ENCODE results near the gene LPCAT3.

The LPCAT3 gene

DNA sequence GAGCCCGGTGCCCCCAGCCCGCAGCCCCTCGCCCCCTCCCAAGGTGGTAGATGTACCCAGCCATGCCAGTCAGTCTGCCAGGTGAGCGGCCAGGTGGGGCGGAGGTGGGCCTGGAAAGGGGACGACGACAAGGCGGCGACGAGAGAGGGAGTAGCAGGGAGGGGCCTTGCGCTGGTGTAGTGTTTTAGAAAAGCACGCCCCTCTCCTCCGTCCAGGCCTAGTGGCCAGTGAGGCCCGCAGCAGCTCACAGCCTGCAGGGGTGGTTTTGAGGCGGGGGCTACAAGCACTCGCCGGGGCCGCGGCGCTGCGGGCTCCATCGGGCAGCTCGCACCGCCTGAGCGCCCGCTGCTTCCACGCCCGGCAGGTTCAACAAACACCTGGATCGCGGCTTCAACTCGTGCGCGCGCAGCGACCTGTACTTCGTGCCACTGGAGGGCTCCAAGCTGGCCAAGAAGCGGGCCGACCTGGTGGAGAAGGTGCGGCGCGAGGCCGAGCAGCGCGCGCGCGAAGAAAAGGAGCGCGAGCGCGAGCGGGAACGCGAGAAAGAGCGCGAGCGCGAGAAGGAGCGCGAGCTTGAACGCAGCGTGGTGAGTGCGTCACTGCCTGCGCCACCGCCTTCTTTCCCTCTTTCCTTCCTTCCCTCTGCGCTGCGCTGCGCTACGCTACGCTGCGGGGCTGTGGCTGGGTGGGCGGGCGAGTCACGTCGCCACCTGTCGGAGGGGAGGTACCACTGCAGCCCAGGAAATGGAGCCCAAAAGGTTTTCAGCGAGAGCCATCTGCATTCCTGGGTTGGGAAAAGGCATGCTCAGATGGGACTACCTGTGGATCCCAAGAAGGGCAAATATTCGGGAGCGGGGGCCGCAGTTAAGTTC is 80.6 kb downstream of the LPCAT3 start:
- peak; percentile 84 for DNase-seq (ENCODE audit: low read depth)

- DNase-seq (ENCODE audit: low read depth) = no peak
These were observed 81.4 kb downstream of the LPCAT3 start for GRCh38 chr12:6936636-6937480.

GRCh38 chr12:6936194-6936635 is 82.1 kb downstream of the LPCAT3 start:
- no peak for DNase-seq (ENCODE audit: low read depth)

DNA sequence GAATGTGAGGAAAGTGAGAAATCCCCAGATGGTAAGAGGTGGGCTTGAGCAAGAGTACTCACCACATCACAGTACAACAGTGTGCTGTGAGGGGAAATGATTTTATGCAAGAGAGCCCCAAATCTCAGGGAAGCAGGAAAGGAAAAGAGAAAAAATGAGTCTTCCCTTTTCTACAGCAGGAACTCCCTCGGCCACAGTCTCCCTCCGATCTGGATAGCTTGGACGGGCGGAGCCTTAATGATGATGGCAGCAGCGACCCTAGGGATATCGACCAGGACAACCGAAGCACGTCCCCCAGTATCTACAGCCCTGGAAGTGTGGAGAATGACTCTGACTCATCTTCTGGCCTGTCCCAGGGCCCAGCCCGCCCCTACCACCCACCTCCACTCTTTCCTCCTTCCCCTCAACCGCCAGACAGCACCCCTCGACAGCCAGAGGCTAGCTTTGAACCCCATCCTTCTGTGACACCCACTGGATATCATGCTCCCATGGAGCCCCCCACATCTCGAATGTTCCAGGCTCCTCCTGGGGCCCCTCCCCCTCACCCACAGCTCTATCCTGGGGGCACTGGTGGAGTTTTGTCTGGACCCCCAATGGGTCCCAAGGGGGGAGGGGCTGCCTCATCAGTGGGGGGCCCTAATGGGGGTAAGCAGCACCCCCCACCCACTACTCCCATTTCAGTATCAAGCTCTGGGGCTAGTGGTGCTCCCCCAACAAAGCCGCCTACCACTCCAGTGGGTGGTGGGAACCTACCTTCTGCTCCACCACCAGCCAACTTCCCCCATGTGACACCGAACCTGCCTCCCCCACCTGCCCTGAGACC is 82.7 kb downstream of the LPCAT3 start:
- no peak for DNase-seq (ENCODE audit: low read depth)

GRCh38 chr12:6934110-6934509 is 84.2 kb downstream of the LPCAT3 start:
- no peak for DNase-seq (ENCODE audit: low read depth)

DNA sequence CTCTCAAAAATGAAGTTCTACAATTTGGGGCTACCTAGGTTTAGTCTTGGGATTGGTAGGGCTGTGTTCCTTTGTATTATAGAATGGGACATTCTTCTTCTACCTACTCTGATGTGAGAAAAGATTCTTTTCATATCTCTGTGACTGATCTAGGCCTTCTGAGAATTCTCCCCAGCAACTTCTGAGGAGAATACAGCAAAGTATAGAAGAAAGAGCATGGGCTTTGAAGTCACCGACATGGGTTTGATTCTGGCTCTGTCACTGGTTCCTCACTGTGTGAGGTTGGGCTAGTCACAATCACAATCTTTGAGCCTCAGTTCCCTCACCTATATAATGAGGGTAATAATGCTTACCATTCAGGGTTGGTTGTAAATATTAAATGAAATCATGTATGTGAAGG is 85.5 kb downstream of the LPCAT3 start:
- no peak for DNase-seq (ENCODE audit: low read depth)

DNA sequence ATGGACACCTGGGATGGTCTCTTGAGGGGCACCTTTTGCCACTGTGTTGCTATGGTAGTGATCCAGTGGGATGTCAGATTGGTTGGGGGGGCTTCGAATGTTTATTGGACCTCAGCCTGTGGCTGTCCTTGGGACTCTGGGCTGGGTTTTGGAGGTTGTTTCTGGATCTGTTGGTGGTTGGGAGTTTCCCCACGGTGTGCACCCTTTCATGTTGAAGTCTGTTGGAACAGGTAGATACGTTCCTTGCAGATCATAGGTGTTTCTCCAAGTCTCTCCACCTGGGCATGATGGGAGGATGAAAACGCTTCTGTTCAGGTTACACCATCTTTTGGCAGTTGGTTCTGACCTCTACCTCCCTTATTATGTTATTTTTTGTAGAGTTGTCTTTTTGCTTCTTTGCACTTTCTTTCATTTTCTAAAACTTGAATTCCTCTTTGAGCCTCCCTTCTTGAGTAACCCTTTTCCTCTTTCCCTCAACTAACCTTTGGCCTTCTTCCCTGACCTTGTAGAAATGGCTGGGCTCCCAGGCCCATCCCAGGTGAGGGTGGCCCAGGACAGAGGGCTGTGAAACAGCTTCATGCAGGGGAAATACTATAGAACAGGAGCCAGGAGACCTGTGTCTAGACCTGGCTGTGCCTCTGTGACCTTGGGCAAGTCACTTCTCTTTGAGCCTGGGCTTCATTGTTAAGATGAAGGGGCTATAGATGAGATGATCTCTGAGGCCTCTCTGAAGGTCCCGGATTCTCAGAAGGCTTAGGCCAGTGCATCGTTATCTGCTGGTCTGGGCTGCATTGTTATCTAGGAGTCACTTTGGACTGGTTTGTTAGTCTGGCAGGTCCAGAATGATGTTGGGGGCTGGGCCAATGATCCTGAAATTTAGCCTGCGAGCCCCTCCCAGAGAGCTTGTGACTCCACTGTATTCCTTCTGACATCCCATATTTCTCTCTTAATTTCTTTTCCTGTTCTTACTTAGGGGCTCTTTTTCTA is 88.5 kb downstream of the LPCAT3 start:
- no peak for DNase-seq (ENCODE audit: low read depth)

GRCh38 chr12:6928703-6929407 is 89.4 kb downstream of the LPCAT3 start:
- DNase-seq (ENCODE audit: low read depth) = no peak

DNA sequence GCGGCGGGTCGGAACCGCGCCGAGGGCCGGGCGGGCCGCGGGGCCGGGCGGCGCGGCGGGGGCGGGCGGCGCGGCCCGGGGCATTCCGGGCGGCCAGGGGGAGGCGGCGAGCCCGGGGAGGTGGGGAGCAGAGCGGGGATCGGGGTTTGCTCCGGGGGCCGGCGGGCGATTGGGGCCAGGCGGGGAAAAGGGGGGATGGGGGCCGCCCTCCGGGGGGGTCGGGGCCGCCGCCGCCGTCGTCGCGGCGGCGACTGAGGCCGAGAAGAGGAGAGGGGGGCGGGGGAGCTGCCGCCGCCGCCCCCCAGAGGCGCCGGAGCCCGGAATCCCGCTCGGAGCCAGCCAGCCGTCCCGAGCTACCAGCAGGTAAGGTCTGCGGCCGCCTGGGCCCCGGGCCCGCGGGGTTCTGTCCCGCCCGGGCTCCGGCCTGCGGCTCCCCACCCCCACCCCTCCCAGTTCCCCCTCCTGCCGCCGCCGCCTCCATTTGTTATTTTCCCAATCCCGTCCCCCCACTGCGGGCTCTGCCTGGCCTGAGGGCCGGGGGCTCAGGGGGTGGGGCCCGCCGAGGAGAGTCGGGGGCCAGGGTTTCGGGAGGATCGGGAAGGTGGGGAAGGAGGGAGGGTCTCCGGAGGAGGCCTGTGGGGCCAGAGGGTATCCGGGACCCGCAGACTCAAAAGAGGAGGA is 90.1 kb downstream of the LPCAT3 start:
- no peak for DNase-seq (ENCODE audit: low read depth)

GRCh38 chr12:6927379-6928021 is 90.8 kb downstream of the LPCAT3 start, which contains the start of gene ATN1:
ATN1 (plus strand) TSS chr12:6927959; CDS start chr12:6934002, 6,043 bp downstream.
- peak; percentile 75 for DNase-seq (ENCODE audit: low read depth)

Measured in CMK (cell line).